Body of pancreas (tissue), 4 donors: ENCODE measurements around the gene SLC35E1. TPM values are rescaled to one million over a fixed set of nuclear protein-coding genes. Genes with fewer than 3 reads are reported as not detected.

Experiments
- ATAC-seq: fragments of 150-250 bp; one replicate; pipeline ENCODE4 v1.9.1; 2016
- DNase-seq, 4 donors: peaks; one replicate each; pipeline ENCODE4 v3.0.0-alpha.2; 2019
- H3K27ac ChIP-seq, 4 donors: fragments of 200-600 bp; sonication (generic); 1 replicate in 3 of 4; 2 replicates in 1 of 4; pipeline versions ENCODE4 v1.5.1 to v1.6.1; 2016 to 2019; ENCODE audit warnings: mild to moderate bottlenecking in 1 of 4, mixed read lengths in 1 of 4, moderate library complexity in 1 of 4
- H3K27me3 ChIP-seq, 2 donors: fragments of 200-600 bp; sonication (generic); one replicate each; pipeline ENCODE4 v1.6.0; 2016; ENCODE audit warnings: mild to moderate bottlenecking in 1 of 2
- H3K36me3 ChIP-seq, 2 donors: fragments of 200-600 bp; sonication (generic); replicated peaks in 1 of 2; 2 replicates each; pipeline ENCODE4 v1.5.1; 2016; ENCODE audit warnings: low read depth in 2 of 2; ENCODE audit not compliant: insufficient read depth in 1 of 2
- H3K4me1 ChIP-seq: fragments of 200-600 bp; sonication (generic); one replicate; pipeline ENCODE4 v1.6.0; 2016
- H3K4me3 ChIP-seq, 2 donors: fragments of 200-600 bp; sonication (generic); 1 replicate in 1 of 2; 2 replicates in 1 of 2; pipeline ENCODE4 v1.5.1; 2016 to 2019
- H3K9me3 ChIP-seq, 3 donors: fragments of 200-600 bp; sonication (generic); 1 replicate in 2 of 3; 2 replicates in 1 of 3; pipeline ENCODE4 v1.5.1; 2016
- POLR2A ChIP-seq, 3 donors: fragments of 450-650 bp; IDR thresholded peaks; one replicate each; pipeline ENCODE4 v1.6.1; 2016; ENCODE audit warnings: antibody characterized with exemption in 3 of 3, mild to moderate bottlenecking in 2 of 3
- WGBS, 2 donors: methylation state at CpG; one replicate each; pipeline ENCODE4 v1.1.5; 2017; 5-methylcytosine and 5-hydroxymethylcytosine counted together
- intact Hi-C: fragments of 100-400 bp; cut with DNase I; formaldehyde crosslinking; loops from one replicate; pipeline ENCODE4 v1.15.1; 2023
- total RNA-seq, 2 donors: library from RNA; depleted of rRNA; stranded (reverse); fragments of >200 nt; gene quantifications; one replicate each; pipeline ENCODE4 v1.1.0, GENCODE V29; 2016
- TF ChIP-seq, protein P1 (sequence below), 7 experiments: fragments of 450-650 bp in 4 of 7; fragments of 200-600 bp in 3 of 7; sonication (generic) in 3 of 7; IDR thresholded peaks; one replicate each; pipeline ENCODE4 v1.5.1; 2016 to 2019; ENCODE audit warnings: antibody characterized with exemption in 7 of 7

SLC35E1 gene
- total RNA-seq, 2 donors from 2014 or later = 27.0 to 66.3 TPM

DNA sequence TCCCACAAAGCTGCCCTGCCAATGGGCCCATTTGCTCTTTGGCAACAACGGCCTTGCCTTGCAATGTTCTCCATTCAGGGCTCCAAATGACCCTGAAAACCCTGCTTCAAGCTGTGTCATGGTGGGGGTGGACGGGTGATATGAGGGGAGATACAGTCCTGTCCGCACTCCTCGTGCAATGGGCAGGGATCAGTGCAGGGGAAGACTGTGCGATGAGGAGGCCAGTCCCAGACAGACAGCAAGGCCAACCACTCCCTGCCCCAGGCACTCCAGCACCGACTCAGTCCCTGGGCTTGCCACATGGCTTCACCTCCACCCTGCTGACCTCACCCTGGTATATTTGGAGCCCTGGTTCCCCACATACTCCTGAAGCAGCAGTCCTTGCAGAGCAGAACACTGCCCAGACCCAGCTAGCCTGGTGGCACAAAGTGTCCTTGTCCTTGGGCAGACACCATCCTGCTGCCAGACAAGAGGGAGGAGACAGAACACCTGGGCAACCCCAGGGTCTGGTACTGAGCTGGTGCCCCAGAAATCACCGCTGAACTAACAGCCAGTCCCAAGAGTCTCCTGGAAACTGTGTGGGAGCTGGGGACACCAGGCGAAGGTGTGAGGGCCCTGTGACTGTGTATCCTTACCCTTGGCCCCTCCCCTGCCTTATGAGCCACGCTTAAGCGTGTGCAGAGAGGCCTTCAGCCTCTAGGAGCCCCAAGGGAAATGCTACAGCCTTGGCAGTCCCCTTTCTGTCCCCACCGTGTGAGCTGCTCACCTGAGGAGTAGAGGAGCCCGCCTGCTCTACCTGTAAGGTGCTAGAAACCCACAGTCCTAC is 9.1 kb upstream of the SLC35E1 start:
- DNase-seq = peak; percentile 46 to 72 (median 62)
- peak in 2 of 3 donors; percentile 20 to 31 for TF ChIP-seq POLR2A (IDR thresholded peaks at IDR 0.05)
- TF ChIP-seq, protein P1, sequence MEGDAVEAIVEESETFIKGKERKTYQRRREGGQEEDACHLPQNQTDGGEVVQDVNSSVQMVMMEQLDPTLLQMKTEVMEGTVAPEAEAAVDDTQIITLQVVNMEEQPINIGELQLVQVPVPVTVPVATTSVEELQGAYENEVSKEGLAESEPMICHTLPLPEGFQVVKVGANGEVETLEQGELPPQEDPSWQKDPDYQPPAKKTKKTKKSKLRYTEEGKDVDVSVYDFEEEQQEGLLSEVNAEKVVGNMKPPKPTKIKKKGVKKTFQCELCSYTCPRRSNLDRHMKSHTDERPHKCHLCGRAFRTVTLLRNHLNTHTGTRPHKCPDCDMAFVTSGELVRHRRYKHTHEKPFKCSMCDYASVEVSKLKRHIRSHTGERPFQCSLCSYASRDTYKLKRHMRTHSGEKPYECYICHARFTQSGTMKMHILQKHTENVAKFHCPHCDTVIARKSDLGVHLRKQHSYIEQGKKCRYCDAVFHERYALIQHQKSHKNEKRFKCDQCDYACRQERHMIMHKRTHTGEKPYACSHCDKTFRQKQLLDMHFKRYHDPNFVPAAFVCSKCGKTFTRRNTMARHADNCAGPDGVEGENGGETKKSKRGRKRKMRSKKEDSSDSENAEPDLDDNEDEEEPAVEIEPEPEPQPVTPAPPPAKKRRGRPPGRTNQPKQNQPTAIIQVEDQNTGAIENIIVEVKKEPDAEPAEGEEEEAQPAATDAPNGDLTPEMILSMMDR (IDR thresholded peaks at IDR 0.05) = no peak
- ATAC-seq = peak; percentile 47
- 43 to 63% methylated on average over 5 to 12 of the region's 12 CpGs for WGBS, 2 donors
- Histone ChIP-seq H3K27me3 (no peaks in the 10 kb centered on the region), H3K27ac (peak overlapping the region; percentile 45 to 75 (median 58)), H3K36me3 (peaks cover 0 to 2% of the 10 kb centered on the region in 2 donors), H3K4me3 (no peak overlapping the region), H3K9me3 (no peaks in the 10 kb centered on the region), H3K4me1 (peaks cover 61% of the 10 kb centered on the region)
- intact Hi-C loops = no loop called here

DNA sequence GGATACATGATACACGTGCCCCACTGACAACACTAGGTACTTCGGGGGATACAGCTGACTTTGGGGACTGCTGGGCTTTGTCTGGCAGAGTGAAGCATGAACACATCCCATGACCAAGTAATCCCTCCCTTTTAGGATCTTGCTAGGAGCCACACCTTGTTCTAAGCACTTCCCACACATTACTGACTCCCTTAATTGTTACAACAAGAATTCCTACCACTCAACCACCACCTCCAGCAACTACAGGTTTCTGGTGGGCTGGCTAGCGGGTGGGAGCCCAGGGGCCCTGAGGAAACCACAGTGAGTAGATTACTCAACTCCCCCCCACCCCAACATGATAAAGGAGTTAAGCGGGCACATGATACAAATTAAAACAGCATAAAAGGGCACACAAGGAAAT is 7.2 kb upstream of the SLC35E1 start:
- H3K27me3 ChIP-seq = no peaks in the 10 kb centered on the region
- H3K4me1 ChIP-seq = peaks cover 50% of the 10 kb centered on the region
- H3K27ac ChIP-seq = no peak overlapping the region
- no peak for DNase-seq
- ATAC-seq = no peak
- intact Hi-C loops = loop anchor here (10.0 kb wide), 1 partner anchor 45 kb away; the partner anchor contains the start of gene MED26
- TF ChIP-seq, protein P1 (IDR thresholded peaks at IDR 0.05) = no peak
- TF ChIP-seq POLR2A (IDR thresholded peaks at IDR 0.05) = no peak
- no peaks in the 10 kb centered on the region for H3K9me3 ChIP-seq
- peaks cover 0 to 5% of the 10 kb centered on the region in 2 donors for H3K36me3 ChIP-seq
- WGBS, 2 donors = 76 to 86% methylated on average over 4 of the region's 4 CpGs
- H3K4me3 ChIP-seq = no peak overlapping the region

- TF ChIP-seq, protein P1 (IDR thresholded peaks at IDR 0.05) = no peak
- TF ChIP-seq POLR2A (IDR thresholded peaks at IDR 0.05) = no peak
- intact Hi-C loops = loop anchor here (10.0 kb wide), 1 partner anchor 47 kb away; the partner anchor contains the start of gene MED26
- no peak for DNase-seq
- H3K27ac ChIP-seq = no peak overlapping the region
- peaks cover 0 to 5% of the 10 kb centered on the region in 2 donors for H3K36me3 ChIP-seq
- ATAC-seq = no peak
- H3K4me1 ChIP-seq = peaks cover 47% of the 10 kb centered on the region
- no peaks in the 10 kb centered on the region for H3K27me3 ChIP-seq
- no peak overlapping the region for H3K4me3 ChIP-seq
- WGBS, 2 donors = 73 to 86% methylated on average over 6 to 17 of the region's 17 CpGs
- H3K9me3 ChIP-seq = no peaks in the 10 kb centered on the region
These were observed 5.3 kb upstream of the SLC35E1 start for GRCh38 chr19:16577531-16577985.

DNA sequence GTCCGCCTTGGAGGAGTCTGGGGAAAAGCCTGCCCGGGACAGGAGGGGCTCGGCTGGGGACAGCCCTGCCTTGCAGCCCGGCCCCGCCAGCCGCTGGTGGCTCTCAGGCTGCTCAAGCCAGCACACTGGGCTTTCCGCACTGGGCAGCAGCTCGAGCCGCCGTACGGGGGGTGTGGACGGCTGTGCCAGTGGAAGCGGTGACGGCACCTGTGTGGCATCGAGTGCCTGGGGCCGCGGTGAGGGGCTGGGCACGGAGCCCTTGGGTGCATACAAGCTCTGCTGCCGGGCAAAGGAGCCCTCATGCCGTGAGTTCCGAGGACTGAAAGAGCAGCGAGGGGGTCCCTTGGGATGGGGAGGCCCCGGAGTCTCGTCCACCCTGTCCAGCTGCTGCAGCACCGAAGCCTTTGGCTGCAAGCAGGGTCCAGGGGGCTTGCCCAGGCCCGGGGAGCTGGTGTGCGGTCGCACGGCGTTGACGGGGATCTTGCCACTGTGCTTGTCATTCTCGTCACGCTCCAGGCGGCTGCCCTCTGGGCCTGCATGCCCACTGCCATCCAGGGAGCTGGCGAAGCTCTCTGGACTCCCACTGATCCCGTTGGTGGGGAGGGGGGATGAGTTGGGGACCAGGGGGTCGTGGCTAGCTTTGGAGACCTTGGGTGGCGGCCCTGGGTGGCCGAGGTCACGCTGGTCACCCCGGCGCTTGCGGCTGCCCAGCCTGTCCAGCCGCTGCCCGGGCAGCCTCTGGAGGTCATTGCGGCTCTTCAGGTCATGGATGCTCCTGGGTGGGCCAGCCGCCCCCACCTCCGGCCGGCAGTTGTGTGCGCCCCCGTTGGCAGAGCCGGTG is 4.7 kb upstream of the SLC35E1 start:
- no peaks in the 10 kb centered on the region for H3K27me3 ChIP-seq
- H3K9me3 ChIP-seq = no peaks in the 10 kb centered on the region
- peaks cover 41% of the 10 kb centered on the region for H3K4me1 ChIP-seq
- no peak overlapping the region for H3K27ac ChIP-seq
- intact Hi-C loops = loop anchor here (10.0 kb wide), 1 partner anchor 48 kb away; the partner anchor contains the start of gene MED26
- DNase-seq (no peak), ATAC-seq (no peak)
- peaks cover 0 to 5% of the 10 kb centered on the region in 2 donors for H3K36me3 ChIP-seq
- WGBS, 2 donors = 87% methylated on average over 41 of the region's 52 CpGs; no CpG with 5 or more reads in 1 of the 2 donors
- no peak overlapping the region for H3K4me3 ChIP-seq
- TF ChIP-seq POLR2A (IDR thresholded peaks at IDR 0.05) = no peak
- TF ChIP-seq, protein P1 (IDR thresholded peaks at IDR 0.05) = no peak
